ENCODE measurements around the gene GABRB1.
"Not testable (repeated sequence)": the region's sequence is repeated elsewhere in the genome, so short reads cannot be mapped to it uniquely, and the experiment has no call there.

Gene GABRB1

DNA sequence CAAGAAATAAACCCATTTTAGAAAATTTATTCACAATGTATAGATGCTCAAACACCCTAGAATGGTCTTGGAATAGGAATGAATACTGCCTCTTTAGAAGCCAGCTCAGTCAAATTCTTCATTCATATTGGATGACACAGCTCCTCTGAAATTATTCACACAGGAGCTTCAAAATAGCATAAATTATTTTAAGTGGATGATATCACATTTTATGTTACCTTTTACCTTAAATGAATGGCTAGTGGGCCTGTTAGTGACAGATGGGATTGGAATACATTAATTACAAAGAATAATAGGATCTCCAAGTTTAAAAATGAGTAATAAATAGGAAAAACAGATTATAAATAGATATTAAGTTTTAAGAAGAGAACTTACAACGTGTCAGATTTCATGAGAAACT is 184.4 kb downstream of the GABRB1 start:
- DNase-seq, result peak; percentile 37

DNA sequence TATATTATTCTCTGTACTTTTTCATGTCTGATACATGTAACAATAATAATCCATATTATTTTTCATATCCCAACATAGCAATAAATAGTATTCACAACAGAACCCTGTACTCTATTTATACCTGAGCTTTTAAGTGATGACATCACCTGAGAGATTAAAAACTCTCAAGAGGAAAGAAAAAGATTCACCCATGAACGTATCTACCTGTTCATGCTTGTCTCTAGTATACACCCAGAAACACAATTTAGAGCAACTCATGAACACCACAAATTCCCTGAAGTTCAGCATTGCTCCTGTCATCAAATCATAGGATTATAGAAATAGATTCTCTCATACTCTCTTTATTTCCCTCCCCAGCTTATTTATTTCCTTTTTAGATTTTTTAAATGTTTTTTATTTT is 185.9 kb downstream of the GABRB1 start:
- no peak for DNase-seq

DNA sequence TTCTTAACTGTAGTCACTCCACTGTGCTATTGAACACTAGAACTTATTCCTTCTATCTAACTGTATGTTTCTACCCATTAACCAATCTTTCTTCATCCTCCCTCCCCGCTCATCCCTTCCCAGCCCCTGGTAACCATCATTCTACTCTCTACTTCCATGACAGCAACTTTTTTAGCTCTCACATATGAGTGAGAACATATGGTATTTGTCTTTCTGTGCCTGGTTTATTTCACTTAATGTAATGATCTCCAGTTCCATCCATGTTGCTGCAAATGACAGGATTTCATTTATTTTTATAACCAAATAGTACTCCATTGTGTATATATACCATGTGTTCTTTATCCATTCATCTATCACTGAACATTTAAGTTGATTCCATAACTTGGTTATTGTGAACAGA is 186.5 kb downstream of the GABRB1 start:
- DNase-seq, result no peak

DNA sequence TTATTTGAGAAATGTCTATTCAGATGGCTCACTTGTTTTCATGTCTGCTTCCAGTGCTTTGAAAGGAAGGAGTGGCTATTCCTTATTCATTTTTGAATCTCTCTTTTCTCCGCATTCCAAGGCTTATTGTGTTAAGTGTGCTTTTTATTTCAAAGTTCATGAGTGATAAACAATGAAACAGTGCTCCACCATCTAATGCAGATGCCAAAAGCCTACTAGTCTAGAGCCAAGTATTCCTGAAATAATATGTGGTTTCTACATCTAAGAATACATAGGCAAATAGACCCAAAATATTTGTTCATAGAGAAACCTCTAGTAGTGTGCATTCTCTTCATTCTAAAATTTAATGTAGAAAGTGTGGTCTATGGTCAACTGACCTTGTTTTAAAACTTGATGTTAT is 187.3 kb downstream of the GABRB1 start:
- DNase-seq, result no peak

DNA sequence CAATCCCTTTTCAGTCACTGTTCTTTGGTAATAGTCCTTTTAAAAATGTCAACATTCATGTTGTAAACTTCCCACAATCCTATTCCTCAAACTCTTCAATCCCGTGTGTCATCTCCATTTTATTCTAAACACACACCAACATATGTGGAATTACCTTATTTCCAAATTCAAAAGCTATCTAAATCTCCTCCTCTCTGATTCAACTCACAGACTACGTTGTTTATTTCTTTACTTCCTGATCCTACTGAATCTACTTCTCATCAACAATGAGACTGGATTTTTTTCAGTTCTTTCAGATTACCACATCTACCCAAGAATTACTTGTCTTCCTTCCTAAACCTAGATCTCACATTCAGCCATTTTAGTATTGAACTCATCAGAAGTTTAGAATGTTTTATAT is 188.2 kb downstream of the GABRB1 start:
- DNase-seq, result no peak

DNA sequence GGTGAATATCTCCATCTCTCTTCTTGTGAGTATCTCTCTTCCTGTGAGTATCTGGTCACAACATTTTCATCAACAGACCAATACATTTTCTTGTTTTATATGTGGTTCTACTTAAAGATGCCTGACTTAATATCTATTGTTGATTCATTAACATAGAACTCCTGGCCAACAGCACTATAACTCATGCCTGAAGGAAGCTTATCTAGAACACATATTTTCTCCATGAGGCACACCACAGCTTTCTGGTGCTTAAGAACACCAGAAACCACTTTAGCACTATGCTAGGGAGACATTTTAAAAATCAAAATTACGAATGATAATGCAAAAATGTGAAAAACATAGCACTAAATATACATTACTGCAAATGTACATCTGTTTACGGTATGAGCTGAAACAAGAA is 190.4 kb downstream of the GABRB1 start:
- DNase-seq, result peak; percentile 75

DNA sequence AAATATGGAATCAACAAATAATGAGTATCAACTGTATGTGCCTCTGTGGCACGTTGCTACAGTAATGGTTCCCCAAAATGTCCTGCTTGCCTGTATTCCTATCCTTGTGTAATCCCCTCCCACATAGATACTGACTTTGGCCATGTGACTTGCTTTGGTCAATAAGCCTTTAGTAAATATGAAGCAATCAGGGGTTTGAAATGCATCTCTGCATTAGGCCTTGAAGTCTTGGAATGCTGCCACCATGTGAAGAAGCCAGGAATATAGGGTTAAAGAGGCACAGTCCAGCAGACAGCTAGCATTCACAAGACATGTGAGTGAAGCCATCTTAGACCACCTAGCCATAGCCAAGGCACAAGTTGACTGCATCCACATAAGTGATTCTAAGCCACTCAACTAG is 190.9 kb downstream of the GABRB1 start:
- DNase-seq, result peak; percentile 25

DNA sequence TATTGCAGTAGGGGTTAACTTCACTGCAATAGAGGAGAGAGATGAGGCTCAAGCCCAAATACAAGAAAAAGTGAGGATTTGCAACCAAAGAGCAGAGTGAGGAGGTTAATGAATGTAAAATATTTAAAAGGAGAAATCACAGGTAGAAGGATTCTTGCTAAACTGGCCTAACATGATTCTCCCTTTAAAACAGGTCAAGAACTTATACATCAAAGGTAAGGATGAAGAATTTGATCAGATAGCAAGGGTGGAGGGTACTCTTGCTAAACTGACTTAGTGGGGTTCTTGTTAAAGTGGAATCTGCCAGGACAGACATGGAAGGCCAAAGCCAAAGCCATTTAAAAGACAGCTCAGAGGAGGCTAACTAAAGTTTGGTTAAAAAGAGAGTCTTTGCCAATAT is 193.0 kb downstream of the GABRB1 start:
- no peak for DNase-seq

DNA sequence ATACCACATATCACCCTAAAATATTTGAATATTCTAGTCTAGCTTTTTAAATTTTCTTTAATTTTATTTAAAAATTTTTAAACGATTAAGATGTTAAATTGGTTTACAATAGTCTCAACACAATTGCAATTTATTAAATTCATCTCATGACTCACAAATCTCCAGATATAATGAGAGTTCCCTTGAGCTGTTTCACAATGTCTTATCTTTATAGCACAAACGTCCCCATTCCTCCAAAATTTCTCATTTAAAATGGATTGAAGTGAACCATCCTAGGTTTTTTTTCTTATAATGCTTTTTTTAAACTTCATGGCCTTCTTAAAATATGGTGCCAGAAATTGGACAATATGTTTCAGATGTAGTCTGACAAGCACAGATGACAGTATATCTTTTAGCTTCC is 204.4 kb downstream of the GABRB1 start:
- DNase-seq, result no peak

DNA sequence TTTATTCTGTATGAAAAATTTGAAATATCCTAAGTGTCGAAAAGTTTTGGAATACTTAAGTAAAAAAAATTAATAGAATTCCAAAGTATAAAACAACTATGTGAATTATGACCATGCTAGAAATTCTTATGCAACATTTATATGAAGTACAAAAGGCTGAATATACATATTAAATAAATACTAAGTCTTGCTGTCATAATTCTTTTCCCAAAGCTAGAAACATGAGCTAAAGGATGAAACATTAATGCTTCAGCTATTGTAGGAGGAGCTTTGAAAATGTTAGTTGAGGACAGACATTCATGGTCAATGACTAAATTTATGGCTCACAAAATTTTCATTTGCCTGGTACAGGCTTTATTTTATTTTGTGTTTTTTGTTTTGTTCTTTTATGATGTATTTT is 207.3 kb downstream of the GABRB1 start:
- DNase-seq, result peak; percentile 48

DNA sequence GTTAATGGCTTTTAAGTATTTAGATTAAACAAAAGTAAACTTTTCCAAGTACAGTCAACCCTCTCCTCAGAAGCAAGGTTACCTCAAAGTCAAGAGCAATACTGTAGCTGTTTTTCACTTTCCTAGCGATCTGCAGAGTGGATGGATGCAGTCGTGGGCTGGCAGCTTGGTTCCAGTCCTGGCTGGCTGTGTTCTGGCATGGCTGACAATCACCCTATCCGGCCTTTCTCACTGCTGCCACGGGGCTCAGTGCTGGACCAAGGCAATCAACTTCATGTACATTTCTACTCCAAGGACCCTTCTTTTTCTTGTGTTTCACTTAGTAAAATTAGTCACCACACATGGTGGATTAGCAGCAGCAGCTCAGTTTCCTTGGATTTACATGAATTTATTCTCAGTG is 208.3 kb downstream of the GABRB1 start:
- no peak for DNase-seq

DNA sequence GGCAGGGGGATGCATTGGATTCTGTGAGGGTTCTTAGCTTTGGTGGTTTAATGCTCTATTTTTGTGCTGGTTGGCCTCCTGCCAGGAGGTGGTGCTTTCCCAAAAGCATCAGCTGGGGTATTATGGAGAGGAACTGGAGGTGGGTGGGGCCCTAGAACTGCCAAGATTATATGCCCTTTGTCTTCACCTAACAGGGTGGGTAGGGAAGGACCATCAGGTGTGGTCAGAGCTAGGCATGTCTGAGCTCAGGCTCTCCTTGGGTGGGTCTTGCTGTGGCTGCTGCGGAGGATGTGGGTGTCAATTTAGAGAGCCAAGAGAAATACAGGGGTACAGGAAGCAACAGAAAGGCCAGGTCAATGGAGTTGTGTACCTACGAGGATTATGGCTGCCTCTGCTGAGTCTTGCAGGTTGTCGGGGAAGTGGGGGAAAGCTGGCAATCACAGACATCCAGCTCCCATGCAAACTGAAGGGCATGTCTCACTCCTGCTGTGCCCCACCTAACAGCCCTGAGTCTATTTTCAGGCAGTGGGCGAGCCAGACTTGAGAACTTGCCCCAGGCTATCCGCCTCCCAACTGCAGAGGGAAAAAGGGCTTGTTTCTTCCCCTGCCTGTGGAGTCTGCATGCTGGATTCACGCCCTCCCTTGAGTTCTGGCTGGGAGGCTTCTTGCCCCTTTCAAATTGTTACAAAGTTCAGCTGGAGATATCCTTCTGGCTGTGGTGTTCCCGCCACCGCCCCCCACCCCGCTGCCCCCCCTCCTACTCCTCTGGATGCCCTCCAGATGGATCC is 220.2 kb downstream of the GABRB1 start:
- no peak for DNase-seq

DNA sequence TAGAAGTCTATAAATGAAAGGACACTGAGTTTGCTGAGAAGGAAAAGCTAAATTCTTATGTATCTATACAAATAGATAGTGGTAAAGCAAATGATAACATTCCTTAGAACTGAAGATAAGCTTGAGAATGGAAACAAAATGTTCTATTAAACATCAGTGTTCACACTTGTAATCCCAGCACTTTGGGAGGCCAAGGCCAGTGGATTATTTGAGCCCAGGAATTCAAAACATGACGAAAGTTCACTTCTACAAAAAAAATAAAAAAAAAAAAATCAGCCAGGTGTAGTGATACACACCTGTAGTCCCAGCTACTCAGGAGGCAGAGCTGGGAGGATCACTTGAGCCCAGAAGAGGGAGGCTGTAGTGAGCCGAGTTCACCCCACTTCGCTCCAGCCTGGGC is 232.4 kb downstream of the GABRB1 start:
- DNase-seq, result no peak

DNA sequence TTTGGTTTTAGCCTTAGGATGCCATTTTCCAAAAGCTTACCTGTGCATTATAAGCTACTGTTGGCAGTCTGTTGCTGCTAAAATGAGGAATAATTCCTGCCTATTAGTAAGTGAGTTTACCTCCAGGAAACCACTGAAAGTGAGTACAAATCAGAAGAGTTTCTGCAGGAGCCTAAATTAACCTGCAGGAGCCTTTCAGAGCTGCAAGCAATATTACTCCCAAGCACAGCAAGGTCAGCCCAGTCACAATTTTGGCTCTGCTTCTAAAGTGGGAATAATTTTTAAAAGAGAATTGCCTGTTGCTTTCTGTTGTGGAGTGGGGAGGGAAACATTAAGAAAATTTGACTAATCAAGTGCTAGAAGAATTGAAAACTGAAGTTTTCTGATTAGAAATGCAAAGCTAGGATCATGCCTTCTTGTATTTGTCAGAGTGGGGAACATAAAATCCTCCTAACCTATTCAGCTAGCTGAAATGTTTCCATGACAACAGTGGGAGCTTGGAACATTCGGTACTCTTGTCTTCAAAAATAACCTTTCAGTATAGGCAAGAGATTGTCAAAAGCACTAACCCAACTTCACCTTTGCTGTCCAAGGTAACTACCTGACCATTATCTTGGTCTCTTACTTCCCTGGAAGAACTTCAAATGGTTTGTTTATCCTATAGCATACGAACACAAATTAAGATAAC is 239.0 kb downstream of the GABRB1 start:
- DNase-seq, result no peak

DNA sequence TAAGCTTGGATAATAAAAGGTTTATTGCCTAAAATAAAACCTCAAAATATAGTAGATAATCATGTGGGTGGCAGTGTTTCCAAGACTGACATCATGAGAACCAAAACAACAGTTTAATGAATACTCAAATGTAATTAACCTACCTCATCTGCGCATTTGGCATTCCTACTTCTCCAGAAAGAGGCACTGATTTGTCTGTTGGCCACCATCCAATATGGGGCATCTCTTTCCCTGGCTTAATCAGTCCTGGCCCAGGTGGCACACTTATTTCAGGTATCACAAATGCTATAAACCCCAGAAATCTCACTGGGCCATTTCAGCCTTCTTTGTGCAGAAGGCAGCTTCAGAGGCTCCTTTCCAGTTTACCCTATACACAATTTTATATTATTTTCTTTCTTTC is 239.9 kb downstream of the GABRB1 start:
- DNase-seq, result no peak

DNA sequence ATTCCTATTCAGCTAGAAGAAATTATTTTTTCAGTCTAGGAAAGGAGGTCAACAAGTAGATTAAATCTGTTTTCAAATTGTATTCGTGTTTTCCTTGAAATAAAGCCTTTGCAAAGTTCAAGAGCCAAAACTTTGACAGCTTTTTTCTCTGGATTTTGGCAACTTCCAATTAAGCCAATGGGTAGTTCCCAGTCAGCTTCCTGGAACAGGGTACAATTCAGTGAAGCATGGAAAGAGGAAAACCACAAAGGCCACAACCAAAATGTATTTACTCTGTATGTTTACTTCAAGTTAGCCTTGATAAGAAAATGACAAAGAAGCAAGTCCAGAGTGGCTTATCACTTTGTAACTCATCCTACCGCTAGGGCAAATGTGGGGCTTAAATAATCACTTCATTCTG is 243.5 kb downstream of the GABRB1 start:
- DNase-seq, result no peak

DNA sequence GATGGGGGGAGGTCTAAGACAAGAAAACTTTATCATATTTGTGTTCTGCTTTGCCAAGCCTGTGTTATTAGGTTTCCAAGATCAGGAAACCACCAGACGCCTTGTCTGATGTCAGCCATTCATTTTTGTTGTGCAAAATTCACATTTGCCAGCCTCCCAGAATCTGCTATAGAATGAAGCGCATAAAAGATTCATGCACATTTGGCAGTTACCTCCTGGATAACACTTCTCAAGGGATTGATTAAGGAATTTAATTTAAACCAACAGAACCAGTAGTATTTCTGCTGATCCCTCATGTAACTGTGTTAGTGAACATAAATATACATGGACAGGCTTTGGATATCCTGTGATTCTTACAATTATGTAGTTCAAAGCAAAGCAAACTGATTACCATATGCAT is 244.2 kb downstream of the GABRB1 start:
- no peak for DNase-seq

DNA sequence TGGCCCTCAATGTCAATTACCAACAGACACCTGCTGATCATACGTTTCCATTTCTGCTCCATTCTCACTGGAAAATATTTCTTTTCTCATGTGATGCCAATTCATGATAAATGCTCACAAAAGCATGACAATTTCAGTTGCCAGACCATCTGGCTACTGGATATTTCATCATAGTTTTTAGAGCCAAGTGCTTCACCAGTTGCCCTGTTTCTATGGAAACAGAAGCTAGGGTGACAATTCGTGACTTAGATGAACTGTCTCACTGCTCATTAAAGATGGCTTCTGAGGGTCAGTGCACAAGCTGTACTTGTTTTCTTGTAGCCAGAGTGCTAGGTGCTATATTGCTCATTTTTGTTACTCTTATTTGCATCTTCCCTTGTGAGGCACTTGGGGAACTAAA is 247.3 kb downstream of the GABRB1 start:
- DNase-seq, result no peak

DNA sequence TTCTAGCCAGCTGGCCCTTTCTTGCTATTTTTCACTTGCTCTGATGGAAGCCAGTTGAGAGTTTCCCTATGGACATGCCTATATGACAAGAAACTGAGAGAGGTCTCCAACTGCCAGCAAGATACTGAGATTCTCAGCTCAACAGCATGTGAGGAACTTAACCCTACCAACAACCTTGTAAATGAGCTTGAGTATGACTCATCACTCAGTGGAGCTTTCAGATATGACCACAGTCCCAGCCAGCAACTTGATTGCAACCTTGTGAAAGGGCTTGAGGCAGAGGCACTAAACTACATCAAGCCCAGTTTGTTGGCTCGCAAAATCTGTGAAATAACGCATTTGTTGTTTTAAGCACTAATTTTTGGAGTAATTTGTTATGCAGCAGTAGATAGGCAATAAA is 256.4 kb downstream of the GABRB1 start:
- DNase-seq, result peak; percentile 33

DNA sequence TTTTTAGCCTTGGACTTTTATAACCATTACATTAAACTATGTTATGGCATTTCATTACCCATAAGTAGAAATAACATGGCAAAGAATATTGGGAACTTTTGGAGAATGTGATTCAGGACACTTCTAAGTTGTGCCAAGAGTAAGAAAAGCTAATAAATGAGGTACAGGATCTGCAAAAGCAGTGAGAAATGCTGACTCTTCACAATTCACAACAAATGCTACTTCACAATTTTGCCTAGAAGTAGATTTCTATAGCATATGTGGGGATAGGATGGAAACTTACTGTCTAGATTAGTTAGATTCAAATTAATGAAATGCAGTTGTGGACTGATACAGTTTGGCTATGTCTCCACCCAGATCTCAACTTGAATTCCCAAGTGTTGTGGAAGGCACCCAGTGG is 258.4 kb downstream of the GABRB1 start:
- no peak for DNase-seq

DNA sequence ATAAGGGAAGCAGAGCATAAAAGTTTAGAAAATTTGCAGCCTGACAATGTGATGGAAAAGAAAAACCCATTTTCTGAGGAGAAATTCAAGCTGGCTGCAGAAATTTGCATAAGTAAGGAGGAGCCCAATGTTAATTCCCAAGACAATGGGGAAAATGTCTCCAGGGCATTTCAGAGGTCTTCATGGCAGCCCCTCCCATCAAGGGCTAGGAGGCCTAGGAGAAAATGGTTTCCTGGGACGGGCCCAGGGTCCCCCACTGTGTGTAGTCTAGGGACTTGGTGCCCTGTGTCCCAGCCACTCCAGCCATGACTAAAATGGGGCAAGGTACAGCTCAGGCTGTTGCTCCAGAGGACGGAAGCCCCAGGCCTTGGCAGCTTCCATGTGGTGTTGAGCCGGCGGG is 259.5 kb downstream of the GABRB1 start:
- DNase-seq, result not testable (repeated sequence)

DNA sequence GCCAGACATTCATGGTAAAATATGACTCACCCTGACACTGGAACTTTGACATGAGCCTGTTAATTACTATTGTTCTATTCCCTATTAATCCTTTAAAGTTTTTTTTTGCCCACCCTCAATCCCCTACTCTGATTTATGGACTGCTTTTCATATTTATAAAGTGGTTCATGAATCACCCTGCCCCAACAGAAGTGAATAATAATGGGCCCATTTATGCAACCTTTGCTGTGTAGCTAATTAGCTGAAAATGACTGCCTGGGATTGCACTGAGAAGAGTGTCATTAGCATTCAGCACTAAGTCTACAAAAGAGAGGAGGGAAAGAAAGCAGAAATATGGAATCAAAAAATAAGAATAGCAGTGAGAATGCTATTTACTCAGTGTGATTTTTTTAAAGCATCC is 277.8 kb downstream of the GABRB1 start:
- DNase-seq, result no peak

DNA sequence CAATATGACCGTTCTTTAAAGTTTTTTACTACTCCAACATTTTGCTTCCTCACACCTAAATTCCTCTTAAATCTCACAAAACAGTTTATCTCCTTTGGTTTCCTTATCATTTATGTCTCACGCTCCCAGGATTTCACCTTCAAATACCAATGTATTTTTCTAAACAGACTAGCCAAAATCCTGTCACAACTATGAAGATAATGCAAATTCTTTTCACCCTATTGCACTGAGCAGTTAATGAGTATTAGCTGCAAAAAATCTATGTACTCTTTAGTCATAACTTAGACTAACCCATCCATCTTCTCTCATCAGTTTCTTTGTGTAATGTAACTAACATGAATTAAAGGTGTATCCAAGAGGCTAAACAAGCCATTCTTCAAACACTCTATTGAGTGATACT is 280.8 kb downstream of the GABRB1 start:
- DNase-seq, result no peak

DNA sequence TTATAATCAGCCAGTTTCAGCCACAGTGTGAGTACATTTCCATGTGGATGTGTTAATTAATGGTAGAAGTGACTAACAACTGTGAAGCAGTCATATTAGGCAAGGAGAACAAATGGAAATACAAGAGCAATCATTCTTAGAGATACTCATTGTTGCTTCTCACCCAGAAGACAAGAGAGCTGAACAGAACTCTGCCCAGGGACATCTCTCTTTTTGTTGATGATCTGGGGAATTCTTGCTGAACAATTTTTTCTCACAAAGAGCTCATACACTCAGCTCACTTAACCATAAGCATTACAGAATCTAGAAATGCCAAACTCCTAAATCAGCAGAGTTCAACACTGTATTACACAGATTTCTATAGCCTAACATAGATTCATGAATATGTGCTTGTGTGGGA is 282.0 kb downstream of the GABRB1 start:
- DNase-seq, result no peak

DNA sequence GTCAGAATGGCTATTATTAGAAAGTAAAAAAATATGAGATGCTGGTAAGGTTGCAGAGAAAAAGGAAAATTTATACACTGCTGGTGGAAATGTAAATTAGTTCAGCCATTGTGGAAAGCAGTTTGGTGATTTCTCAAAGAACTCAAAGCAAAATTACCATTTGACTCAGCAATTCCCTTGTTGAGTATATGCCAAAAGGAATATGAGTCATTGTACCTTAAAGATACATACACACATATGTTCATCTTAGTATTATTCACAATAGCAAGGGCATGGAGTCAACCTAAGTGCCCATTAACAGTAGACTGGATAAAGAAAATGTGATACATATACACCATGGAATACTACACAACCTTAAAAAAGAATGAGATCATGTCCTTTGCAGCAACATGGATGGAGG is 284.0 kb downstream of the GABRB1 start:
- peak; percentile 45 for DNase-seq

Data from fibroblast of skin of right quadriceps (primary cell).